K562 (cell line): ENCODE measurements around the gene GALNT7. TPM values are rescaled to one million over a fixed set of nuclear protein-coding genes. Genes with fewer than 3 reads are reported as not detected.
A peak's percentile ranks its signal among the peaks of the same experiment; 100 is the strongest.

Experiments used
- BHLHE40 ChIP-seq: IDR thresholded peaks from 2 replicates; pipeline ENCODE4 v1.6.1; 2011; ENCODE audit warnings: low read length, improper control_type of control experiment
- CTBP1 ChIP-seq: fragments of 450-650 bp; IDR thresholded peaks from 2 replicates; pipeline ENCODE4 v1.6.1; 2016; ENCODE audit warnings: borderline replicate concordance
- DIDO1 ChIP-seq: fragments of 450-650 bp; IDR thresholded peaks from 2 replicates; pipeline ENCODE4 v1.6.1; 2016; ENCODE audit warnings: low read depth, missing biosample characterization, missing genetic modification characterization
- DPF2 ChIP-seq: fragments of 450-650 bp; IDR thresholded peaks from 2 replicates; pipeline ENCODE4 v1.6.1; 2016
- EGR1 ChIP-seq: fragments of 450-650 bp; conservative IDR thresholded peaks from 2 replicates; pipeline ENCODE4 v1.6.1; 2017; ENCODE audit warnings: mild to moderate bottlenecking
- MNT ChIP-seq, 2 experiments: fragments of 450-650 bp; conservative IDR thresholded peaks; 2 replicates each; pipeline ENCODE4 v1.6.1; 2017; ENCODE audit warnings: mild to moderate bottlenecking in 2 of 2, moderate library complexity in 2 of 2
- NFATC3 ChIP-seq: fragments of 450-650 bp; IDR thresholded peaks from 2 replicates; pipeline ENCODE4 v1.6.1; 2017; ENCODE audit warnings: mild to moderate bottlenecking
- NONO ChIP-seq, 2 experiments: fragments of 200-400 bp in 1 of 2; fragments of 450-650 bp in 1 of 2; formaldehyde crosslinking in 1 of 2; IDR thresholded peaks; 2 replicates each; pipeline ENCODE4 v1.6.1; 2017; ENCODE audit warnings: low read depth in 2 of 2, mild to moderate bottlenecking in 2 of 2, moderate library complexity in 2 of 2, low read length in 1 of 2
- NR2C2 ChIP-seq, 2 experiments: fragments of 200-800 bp in 1 of 2; sonication (Bioruptor generic) in 1 of 2; sonication (generic) in 1 of 2; formaldehyde crosslinking in 1 of 2; IDR thresholded peaks; 2 replicates each; pipeline versions ENCODE4 v1.6.1 to v1.8.0; 2016 to 2022; ENCODE audit warnings: mild to moderate bottlenecking in 1 of 2, missing compliant biosample characterization in 1 of 2, missing genetic modification characterization in 1 of 2, missing genetic modification reagents in 1 of 2
- USF1 ChIP-seq: sonication (generic); formaldehyde crosslinking; IDR thresholded peaks from 2 replicates; pipeline ENCODE4 v1.9.0; 2022; ENCODE audit warnings: mild to moderate bottlenecking, missing genetic modification reagents
- ZNF282 ChIP-seq: sonication (generic); formaldehyde crosslinking; IDR thresholded peaks from 2 replicates; pipeline ENCODE4 v1.8.1; 2023; ENCODE audit warnings: missing genetic modification reagents
- ZNF311 ChIP-seq: fragments of 250-450 bp; sonication (Bioruptor Pico); IDR thresholded peaks from 2 replicates; pipeline ENCODE4 v1.4.0; 2020; ENCODE audit warnings: mild to moderate bottlenecking, moderate library complexity
- ZNF449 ChIP-seq: fragments of 250-450 bp; sonication (Bioruptor Pico); IDR thresholded peaks from 2 replicates; pipeline ENCODE4 v1.8.0; 2022; ENCODE audit warnings: moderate library complexity, mild to moderate bottlenecking, inconsistent platforms
- ZNF696 ChIP-seq: fragments of 250-450 bp; sonication (Bioruptor Pico); conservative IDR thresholded peaks from 2 replicates; pipeline ENCODE4 v1.4.0; 2020; ENCODE audit warnings: mild to moderate bottlenecking, moderate library complexity
- ZNF778 ChIP-seq: fragments of 450-650 bp; formaldehyde crosslinking; IDR thresholded peaks from 2 replicates; pipeline ENCODE4 v1.4.0; 2020; ENCODE audit warnings: mild to moderate bottlenecking, moderate library complexity
- polyA plus RNA-seq, 8 experiments: library from polyadenylated mRNA; depleted of rRNA in 4 of 8; stranded (reverse) in 5 of 8; unstranded in 3 of 8; fragments of >200 nt; fragmentation: Nextera tagmentation in 2 of 8; fragmentation: Illumina TruSeq in 1 of 8; extraction: Ambion mirVana in 2 of 8; extraction: Trizol in 1 of 8; gene quantifications; 2 replicates each; pipeline versions ENCODE4 v1.2.1 to v1.2.3, GENCODE V29; 2011 to 2014; ENCODE audit warnings: inconsistent platforms in 1 of 8, missing spikeins in 1 of 8
- total RNA-seq, 7 experiments: library from RNA; depleted of rRNA in 6 of 7; stranded (reverse); fragments of >200 nt in 6 of 7; fragmentation: Illumina TruSeq in 2 of 7; extraction: Trizol in 2 of 7; gene quantifications; 2 replicates each; pipeline versions ENCODE4 v1.2.1 to v1.2.3, GENCODE V29; 2011 to 2021; ENCODE audit warnings: low replicate concordance in 1 of 7
- TF ChIP-seq, protein P1 (sequence below): fragments of 450-650 bp; formaldehyde crosslinking; IDR thresholded peaks from 2 replicates; pipeline ENCODE4 v1.4.0; 2020; ENCODE audit warnings: mild to moderate bottlenecking, moderate library complexity
- TF ChIP-seq, protein P2 (sequence below): fragments of 450-650 bp; formaldehyde crosslinking; IDR thresholded peaks from 2 replicates; pipeline ENCODE4 v1.4.0; 2020; ENCODE audit warnings: mild to moderate bottlenecking, moderate library complexity
- TF ChIP-seq, protein P3 (sequence below): fragments of 450-650 bp; formaldehyde crosslinking; IDR thresholded peaks from 2 replicates; pipeline ENCODE4 v1.4.0; 2022; ENCODE audit warnings: mild to moderate bottlenecking, moderate library complexity

Gene GALNT7
- total and polyA plus RNA-seq, 9 of the 15 experiments (the other 6 are each of a cell fraction or from before 2014, with no cell fraction given) = 16.7 to 38.7 (median 31.1) TPM

DNA sequence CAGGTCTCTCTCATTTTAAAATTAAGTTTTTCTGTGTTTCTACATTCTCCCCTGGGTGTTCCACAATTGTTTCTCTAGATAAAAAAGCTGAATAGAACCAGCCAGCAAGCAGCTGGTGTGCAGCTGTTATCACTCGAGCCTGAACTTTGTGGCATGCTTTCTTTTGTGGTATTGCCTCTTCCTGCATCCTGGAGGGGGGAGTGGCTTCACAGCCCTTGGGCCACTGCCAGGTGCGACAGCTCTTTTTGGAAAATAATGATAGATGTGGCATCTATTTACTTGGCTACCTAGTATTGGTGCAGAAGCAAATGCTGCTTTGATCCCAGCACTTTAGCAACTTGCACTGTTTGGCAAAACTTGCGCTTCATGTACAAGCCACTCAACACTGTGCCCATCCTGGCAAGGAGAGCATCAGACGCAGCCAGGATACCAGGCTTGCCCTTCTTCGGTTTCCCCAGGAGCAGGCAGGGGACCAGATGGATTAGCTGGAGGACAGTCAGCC is 96.1 kb downstream of the GALNT7 start (continued):
- TF ChIP-seq ZNF449 (no peak), ZNF778 (no peak), ZNF282 (no peak), ZNF696 (CRISPR knock-in tag) (no peak), NFATC3 (no peak), NONO (IDR thresholded peaks at IDR 0.05; ENCODE audit: low read depth in 2 of 2, low read length in 1 of 2) (no peak), BHLHE40 (peak; percentile 60; the same call in 1 of the 2 replicates), NR2C2 (CRISPR knock-in tag; IDR thresholded peaks at IDR 0.05) (no peak), NR2C2 (tag; IDR thresholded peaks at IDR 0.05) (no peak), MNT (conservative IDR thresholded peaks at IDR 0.05) (peak; percentile 25 to 64; a peak in 2 of 4 replicates), DPF2 (peak; percentile 71), ZNF311 (CRISPR knock-in tag) (no peak), CTBP1 (peak; percentile 69), USF1 (CRISPR knock-in tag) (no peak), DIDO1 (no peak), EGR1 (no peak)
- TF ChIP-seq, protein P1, sequence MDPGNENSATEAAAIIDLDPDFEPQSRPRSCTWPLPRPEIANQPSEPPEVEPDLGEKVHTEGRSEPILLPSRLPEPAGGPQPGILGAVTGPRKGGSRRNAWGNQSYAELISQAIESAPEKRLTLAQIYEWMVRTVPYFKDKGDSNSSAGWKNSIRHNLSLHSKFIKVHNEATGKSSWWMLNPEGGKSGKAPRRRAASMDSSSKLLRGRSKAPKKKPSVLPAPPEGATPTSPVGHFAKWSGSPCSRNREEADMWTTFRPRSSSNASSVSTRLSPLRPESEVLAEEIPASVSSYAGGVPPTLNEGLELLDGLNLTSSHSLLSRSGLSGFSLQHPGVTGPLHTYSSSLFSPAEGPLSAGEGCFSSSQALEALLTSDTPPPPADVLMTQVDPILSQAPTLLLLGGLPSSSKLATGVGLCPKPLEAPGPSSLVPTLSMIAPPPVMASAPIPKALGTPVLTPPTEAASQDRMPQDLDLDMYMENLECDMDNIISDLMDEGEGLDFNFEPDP (CRISPR knock-in tag) = no peak
- TF ChIP-seq, protein P2, sequence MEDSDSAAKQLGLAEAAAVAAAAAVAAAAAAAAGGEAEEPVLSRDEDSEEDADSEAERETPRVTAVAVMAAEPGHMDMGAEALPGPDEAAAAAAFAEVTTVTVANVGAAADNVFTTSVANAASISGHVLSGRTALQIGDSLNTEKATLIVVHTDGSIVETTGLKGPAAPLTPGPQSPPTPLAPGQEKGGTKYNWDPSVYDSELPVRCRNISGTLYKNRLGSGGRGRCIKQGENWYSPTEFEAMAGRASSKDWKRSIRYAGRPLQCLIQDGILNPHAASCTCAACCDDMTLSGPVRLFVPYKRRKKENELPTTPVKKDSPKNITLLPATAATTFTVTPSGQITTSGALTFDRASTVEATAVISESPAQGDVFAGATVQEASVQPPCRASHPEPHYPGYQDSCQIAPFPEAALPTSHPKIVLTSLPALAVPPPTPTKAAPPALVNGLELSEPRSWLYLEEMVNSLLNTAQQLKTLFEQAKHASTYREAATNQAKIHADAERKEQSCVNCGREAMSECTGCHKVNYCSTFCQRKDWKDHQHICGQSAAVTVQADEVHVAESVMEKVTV = no peak
- TF ChIP-seq, protein P3, sequence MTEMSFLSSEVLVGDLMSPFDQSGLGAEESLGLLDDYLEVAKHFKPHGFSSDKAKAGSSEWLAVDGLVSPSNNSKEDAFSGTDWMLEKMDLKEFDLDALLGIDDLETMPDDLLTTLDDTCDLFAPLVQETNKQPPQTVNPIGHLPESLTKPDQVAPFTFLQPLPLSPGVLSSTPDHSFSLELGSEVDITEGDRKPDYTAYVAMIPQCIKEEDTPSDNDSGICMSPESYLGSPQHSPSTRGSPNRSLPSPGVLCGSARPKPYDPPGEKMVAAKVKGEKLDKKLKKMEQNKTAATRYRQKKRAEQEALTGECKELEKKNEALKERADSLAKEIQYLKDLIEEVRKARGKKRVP (CRISPR knock-in tag) = no peak
